Measurements from ENCODE around the gene LARGE1.

GRCh38 chr22:33232071-33232470 lies 688.2 kb downstream of the LARGE1 start:
- TF ChIP-seq CTCF (IDR thresholded peaks at IDR 0.05; ENCODE audit: insufficient read depth, low read length, poor library complexity, severe bottlenecking) (no peak), EZH2phosphoT487 (conservative IDR thresholded peaks at IDR 0.05; ENCODE audit: low read length) (no peak)

All from SU-DHL-6 (cell line).